GM12878 (cell line): ENCODE results near the gene BCORL1. TPM values are rescaled to one million over a fixed set of nuclear protein-coding genes. Genes with fewer than 3 reads are reported as not detected.

Experiments
- E4F1 ChIP-seq: fragments of 450-650 bp; IDR thresholded peaks from 2 replicates; pipeline ENCODE4 v1.6.1; 2018; ENCODE audit warnings: borderline replicate concordance, mild to moderate bottlenecking; ENCODE audit not compliant: partially characterized antibody
- EED ChIP-seq: sonication (generic); IDR thresholded peaks from 2 replicates; pipeline ENCODE4 v1.6.1; 2016; ENCODE audit warnings: antibody characterized with exemption, low read depth
- EGR1 ChIP-seq, 2 experiments: IDR thresholded peaks; 1 replicate in 1 of 2; 2 replicates in 1 of 2; pipeline ENCODE4 v1.6.1; 2011 to 2012; ENCODE audit warnings: low read depth in 2 of 2, low read length in 2 of 2, borderline replicate concordance in 1 of 2, mild to moderate bottlenecking in 1 of 2, moderate library complexity in 1 of 2
- ESRRA ChIP-seq: IDR thresholded peaks from 2 replicates; pipeline ENCODE4 v1.6.1; 2012; ENCODE audit warnings: mild to moderate bottlenecking, low read length, improper control_type of control experiment
- GABPA ChIP-seq: IDR thresholded peaks from 2 replicates; pipeline ENCODE4 v1.6.1; 2014; ENCODE audit warnings: antibody characterized with exemption, low read depth, mild to moderate bottlenecking, inconsistent platforms
- GATAD2B ChIP-seq: fragments of 450-650 bp; conservative IDR thresholded peaks from 2 replicates; pipeline ENCODE4 v1.6.1; 2017; ENCODE audit warnings: low read depth, mild to moderate bottlenecking, moderate library complexity
- HCFC1 ChIP-seq: fragments of 150-350 bp; IDR thresholded peaks from 2 replicates; pipeline ENCODE4 v1.6.1; 2014; ENCODE audit warnings: low read length
- HDGF ChIP-seq: fragments of 450-650 bp; IDR thresholded peaks from 2 replicates; pipeline ENCODE4 v1.6.1; 2016; ENCODE audit warnings: antibody characterized with exemption
- HSF1 ChIP-seq: fragments of 150-350 bp; IDR thresholded peaks from 2 replicates; pipeline ENCODE4 v1.6.1; 2014; ENCODE audit warnings: mild to moderate bottlenecking, low read depth, low read length
- NFIC ChIP-seq: IDR thresholded peaks from 2 replicates; pipeline ENCODE4 v1.6.1; 2012; ENCODE audit warnings: low read depth, mild to moderate bottlenecking, inconsistent platforms, low read length, moderate library complexity
- NR2F1 ChIP-seq: fragments of 450-650 bp; conservative IDR thresholded peaks from 2 replicates; pipeline ENCODE4 v1.6.1; 2017; ENCODE audit warnings: mild to moderate bottlenecking
- PAX8 ChIP-seq: fragments of 450-650 bp; IDR thresholded peaks from 2 replicates; pipeline ENCODE4 v1.6.1; 2017; ENCODE audit warnings: mild to moderate bottlenecking, moderate library complexity
- PKNOX1 ChIP-seq: fragments of 450-650 bp; IDR thresholded peaks from 2 replicates; pipeline ENCODE4 v1.6.1; 2016; ENCODE audit warnings: mild to moderate bottlenecking
- POLR2A ChIP-seq: IDR thresholded peaks from 2 replicates; pipeline ENCODE4 v1.6.1; 2011; ENCODE audit warnings: low read depth, mild to moderate bottlenecking, low read length
- POU2F2 ChIP-seq: IDR thresholded peaks from 3 replicates; pipeline ENCODE4 v1.6.1; 2011; ENCODE audit warnings: low read depth, mild to moderate bottlenecking, low read length, borderline replicate concordance
- RELB ChIP-seq: fragments of 450-650 bp; IDR thresholded peaks from 2 replicates; pipeline ENCODE4 v1.6.1; 2017; ENCODE audit warnings: low read depth, mild to moderate bottlenecking, moderate library complexity
- RUNX3 ChIP-seq: IDR thresholded peaks from 2 replicates; pipeline ENCODE4 v1.6.1; 2012; ENCODE audit warnings: low read length, inconsistent platforms
- SREBF1 ChIP-seq: IDR thresholded peaks from 2 replicates; pipeline ENCODE4 v1.6.1; 2012; ENCODE audit warnings: mild to moderate bottlenecking, low read length
- SRF ChIP-seq, 2 experiments: IDR thresholded peaks; 2 replicates each; pipeline ENCODE4 v1.6.1; 2011; ENCODE audit warnings: low read depth in 2 of 2, low read length in 2 of 2, mild to moderate bottlenecking in 1 of 2, moderate library complexity in 1 of 2
- SUZ12 ChIP-seq: fragments of 200-600 bp; sonication (generic); IDR thresholded peaks from one replicate; pipeline ENCODE4 v1.6.1; 2018; ENCODE audit warnings: antibody characterized with exemption, mild to moderate bottlenecking; ENCODE audit not compliant: unreplicated experiment
- USF2 ChIP-seq: IDR thresholded peaks from 2 replicates; pipeline ENCODE4 v1.6.1; 2011; ENCODE audit warnings: low read depth, low read length, improper control_type of control experiment, borderline replicate concordance
- ZNF207 ChIP-seq: fragments of 450-650 bp; IDR thresholded peaks from 2 replicates; pipeline ENCODE4 v1.6.1; 2014; ENCODE audit warnings: antibody characterized with exemption, mild to moderate bottlenecking, borderline replicate concordance
- ZNF384 ChIP-seq: IDR thresholded peaks from 2 replicates; pipeline ENCODE4 v1.6.1; 2012; ENCODE audit warnings: low read depth, mild to moderate bottlenecking, low read length, improper control_type of control experiment, borderline replicate concordance
- ZSCAN29 ChIP-seq: fragments of 450-650 bp; IDR thresholded peaks from 2 replicates; pipeline ENCODE4 v1.6.1; 2017; ENCODE audit warnings: mild to moderate bottlenecking, moderate library complexity
- polyA plus RNA-seq, 11 experiments: library from polyadenylated mRNA; depleted of rRNA in 4 of 11; unstranded in 6 of 11; stranded (reverse) in 5 of 11; fragments of >200 nt; fragmentation: Nextera tagmentation in 4 of 11; fragmentation: Illumina TruSeq in 1 of 11; extraction: Ambion mirVana in 4 of 11; extraction: Trizol in 1 of 11; gene quantifications; 1 replicate in 1 of 11; 2 replicates in 10 of 11; pipeline versions ENCODE4 v1.2.1 to v1.2.3, GENCODE V29; 2011 to 2016; ENCODE audit warnings: inconsistent platforms in 2 of 11, missing spikeins in 2 of 11, low read depth in 1 of 11
- total RNA-seq, 4 experiments: library from RNA; depleted of rRNA in 3 of 4; stranded (reverse); fragments of >200 nt in 3 of 4; fragmentation: Illumina TruSeq in 1 of 4; extraction: Trizol in 1 of 4; gene quantifications; 2 replicates each; pipeline versions ENCODE4 v1.2.1 to v1.2.3, GENCODE V29; 2013 to 2021

The BCORL1 gene
- total and polyA plus RNA-seq, 10 of the 15 experiments (the other 5 are each of a cell fraction or from before 2014, with no cell fraction given) = 0.16 to 7.2 (median 0.94) TPM

- TF ChIP-seq HSF1 (no peak), POU2F2 (peak; percentile 85), GABPA (no peak), EED (no peak), SRF (IDR thresholded peaks at IDR 0.05; ENCODE audit: low read depth in 2 of 2, low read length in 2 of 2) (no peak), SREBF1 (no peak), EGR1 (IDR thresholded peaks at IDR 0.05; ENCODE audit: borderline replicate concordance in 1 of 2, low read depth in 2 of 2, low read length in 2 of 2) (0 out of 3 replicates have a peak, but pooled peaks of 1 of the 2 experiments have one; percentile 25), RELB (no peak), PKNOX1 (no peak), HCFC1 (no peak), POLR2A (peak; percentile 78), USF2 (no peak), E4F1 (no peak), PAX8 (no peak), HDGF (no peak), GATAD2B (no peak; the same call in 1 of the 2 replicates), SUZ12 (no peak), ZNF207 (no peak), NFIC (no peak), ESRRA (no peak), RUNX3 (peak; percentile 15; the same call in 1 of the 2 replicates), ZSCAN29 (no peak), NR2F1 (peak; percentile 66), ZNF384 (no peak)
These were observed 25.0 kb upstream of the BCORL1 start (continued) for GRCh38 chrX:129957241-129958082.
